Tongue (tissue), 2 donors: ENCODE data around the gene ERF. TPM values are rescaled to one million over a fixed set of nuclear protein-coding genes. Genes with fewer than 3 reads are reported as not detected.

ENCODE experiments used
- DNase-seq: peaks from one replicate; pipeline ENCODE4 v3.0.0-alpha.2; 2015
- total RNA-seq: library from RNA; depleted of rRNA; stranded (reverse); fragments of >200 nt; gene quantifications from one replicate; pipeline ENCODE4 v1.2.3, GENCODE V29; 2014

Gene ERF
- total RNA-seq, 1 donor from 2014 or later, result 31.1 TPM

DNA sequence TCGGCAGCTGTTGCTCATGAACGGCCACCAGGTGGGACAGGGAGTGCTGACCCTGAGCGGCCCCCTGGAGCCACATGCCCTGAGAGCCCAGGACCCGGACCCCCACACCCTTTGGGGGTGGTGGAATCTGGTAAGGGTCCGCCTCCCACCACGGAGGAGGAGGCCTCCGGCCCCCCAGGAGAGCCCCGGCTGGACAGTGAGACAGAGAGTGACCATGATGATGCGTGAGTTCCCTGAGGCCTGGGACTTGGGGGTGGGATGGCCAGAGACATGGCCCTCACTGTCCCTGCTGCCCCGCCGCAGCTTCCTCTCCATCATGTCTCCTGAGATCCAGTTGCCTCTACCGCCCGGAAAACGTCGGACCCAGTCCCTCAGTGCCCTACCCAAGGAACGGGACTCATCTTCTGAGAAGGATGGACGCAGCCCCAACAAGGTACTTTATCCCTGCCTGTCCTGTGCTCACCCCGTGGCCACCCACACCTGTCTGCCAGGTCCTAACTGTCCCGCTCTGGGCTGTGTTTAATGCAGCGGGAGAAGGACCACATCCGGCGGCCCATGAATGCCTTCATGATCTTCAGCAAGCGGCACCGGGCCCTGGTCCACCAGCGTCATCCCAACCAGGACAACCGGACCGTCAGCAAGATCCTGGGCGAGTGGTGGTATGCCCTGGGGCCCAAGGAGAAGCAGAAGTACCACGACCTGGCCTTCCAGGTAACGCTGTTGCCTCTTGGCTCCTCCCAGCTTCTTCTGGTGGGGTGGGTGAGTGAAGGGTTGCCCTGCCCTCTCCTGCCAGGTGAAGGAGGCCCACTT is 32.3 kb upstream of the ERF start:
- no peak for DNase-seq

DNA sequence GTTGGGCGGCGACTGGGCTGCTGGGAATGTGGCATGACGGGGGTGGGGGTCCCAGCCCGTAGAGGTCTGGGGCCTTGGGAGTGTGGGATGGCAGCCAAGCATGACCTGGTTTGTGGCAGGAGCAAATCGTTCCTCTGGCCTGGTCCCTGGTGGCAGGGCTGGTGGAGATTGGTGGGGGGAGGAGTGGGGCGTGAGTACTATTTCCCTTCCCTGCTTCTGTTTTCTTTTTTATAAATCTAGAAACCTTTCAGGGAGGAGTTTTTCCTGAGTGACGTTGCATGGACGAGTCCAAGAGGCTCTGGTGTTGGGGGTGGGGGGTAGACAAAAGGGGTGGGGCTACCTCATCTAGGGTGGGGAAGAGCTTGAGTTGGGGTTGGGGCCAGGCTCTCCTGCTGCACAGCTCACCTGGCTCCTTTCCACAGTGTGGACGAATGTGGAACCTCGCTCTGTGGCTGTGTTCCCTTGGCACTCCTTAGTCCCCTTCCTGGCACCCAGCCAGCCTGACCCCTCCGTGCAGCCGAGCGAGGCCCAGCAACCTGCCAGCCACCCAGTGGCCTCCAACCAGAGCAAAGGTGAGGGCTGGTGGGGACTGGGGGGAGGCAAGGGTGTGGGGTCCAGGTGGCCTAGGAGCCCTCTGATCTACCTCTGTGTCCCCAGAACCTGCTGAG is 31.6 kb upstream of the ERF start:
- DNase-seq, result peak; percentile 73

DNA sequence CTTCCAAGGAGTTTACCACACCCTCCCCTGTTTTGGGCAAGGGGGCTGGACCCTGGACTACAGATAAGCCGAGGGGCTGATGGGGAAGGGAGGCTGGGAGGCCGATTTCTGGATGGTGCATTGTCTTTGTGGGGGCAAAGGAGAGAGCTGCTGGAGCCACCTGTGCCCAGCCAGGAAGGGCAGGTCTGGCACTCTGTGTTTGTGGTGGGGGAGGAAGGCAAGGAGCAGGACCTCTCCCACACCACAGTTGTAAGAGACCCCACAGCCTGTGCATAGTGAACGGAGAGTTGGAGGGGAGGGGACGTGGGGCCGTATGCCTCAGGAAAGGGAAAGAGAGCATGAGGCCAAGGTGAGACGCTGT is 31.0 kb upstream of the ERF start:
- no peak for DNase-seq

GRCh38 chr19:42285541-42285941 is 30.6 kb upstream of the ERF start:
- no peak for DNase-seq

- peak; percentile 38 for DNase-seq
Observed at GRCh38 chr19:42284591-42285341, 29.8 kb upstream of the ERF start.

GRCh38 chr19:42284066-42284501 is 29.2 kb upstream of the ERF start:
- peak; percentile 91 for DNase-seq

DNA sequence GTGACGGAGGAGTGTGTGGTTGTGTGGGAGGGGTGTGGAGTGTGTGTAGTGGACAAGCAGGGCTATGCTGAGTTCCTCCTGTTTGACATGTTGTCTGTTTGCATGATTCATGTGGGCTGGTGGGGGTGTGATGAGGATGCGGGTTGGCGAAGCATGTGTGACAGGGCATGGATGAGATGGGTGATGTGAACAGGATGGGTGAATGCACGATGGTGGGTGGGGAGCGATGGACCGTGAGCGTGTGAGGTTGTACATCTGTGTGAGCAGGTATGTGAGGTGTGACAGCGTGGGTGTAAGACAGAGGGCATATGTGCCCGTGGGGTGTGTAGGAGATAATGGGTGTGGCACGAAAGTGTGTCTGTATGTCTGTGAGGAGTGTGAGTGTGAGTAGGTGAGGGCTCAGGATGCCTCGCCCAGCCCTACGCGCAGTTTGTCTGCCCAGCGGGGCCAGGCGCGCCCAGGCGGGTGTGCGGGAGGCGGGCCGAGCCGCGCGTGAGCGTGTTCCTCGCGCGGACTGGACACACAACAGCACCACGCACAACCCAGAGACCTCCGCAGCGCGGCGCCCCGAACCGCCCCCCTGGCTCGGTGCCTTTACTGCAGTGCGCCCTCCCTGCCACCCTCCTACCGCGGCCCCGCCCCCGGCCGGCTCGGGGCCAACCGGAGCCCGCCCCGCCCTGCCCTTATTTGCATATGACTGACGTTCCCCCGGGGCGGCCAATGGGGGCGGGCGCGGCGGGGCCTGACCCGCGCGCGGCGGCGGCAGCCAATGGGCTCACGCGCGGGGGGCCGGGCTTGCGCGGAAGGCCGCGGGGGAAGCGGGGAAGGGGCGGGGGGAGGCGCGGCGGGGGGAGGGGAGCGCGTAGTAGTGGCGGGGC is 28.5 kb upstream of the ERF start:
- peak; percentile 98 for DNase-seq

DNA sequence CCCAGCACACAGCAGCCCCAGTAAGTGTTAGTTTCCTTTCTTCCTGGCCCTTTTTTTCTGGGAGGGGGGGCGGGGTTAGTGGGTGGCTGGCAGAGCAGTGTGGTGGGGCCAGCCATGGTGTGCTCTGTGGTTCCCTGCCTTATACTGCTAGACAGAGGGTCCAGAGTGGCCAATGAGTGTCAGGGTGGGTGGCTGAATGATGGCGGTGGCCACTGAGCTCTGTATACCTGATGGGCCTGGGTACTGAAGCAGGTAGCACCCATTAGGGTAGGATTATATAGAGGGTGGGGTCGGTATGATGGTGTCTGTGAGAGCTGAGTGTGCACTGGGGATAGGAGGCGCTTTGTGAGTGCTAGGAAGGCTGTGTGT is 27.9 kb upstream of the ERF start:
- no peak for DNase-seq

- DNase-seq, result peak; percentile 53
Observed at GRCh38 chr19:42281827-42282762, 27.2 kb upstream of the ERF start.

DNA sequence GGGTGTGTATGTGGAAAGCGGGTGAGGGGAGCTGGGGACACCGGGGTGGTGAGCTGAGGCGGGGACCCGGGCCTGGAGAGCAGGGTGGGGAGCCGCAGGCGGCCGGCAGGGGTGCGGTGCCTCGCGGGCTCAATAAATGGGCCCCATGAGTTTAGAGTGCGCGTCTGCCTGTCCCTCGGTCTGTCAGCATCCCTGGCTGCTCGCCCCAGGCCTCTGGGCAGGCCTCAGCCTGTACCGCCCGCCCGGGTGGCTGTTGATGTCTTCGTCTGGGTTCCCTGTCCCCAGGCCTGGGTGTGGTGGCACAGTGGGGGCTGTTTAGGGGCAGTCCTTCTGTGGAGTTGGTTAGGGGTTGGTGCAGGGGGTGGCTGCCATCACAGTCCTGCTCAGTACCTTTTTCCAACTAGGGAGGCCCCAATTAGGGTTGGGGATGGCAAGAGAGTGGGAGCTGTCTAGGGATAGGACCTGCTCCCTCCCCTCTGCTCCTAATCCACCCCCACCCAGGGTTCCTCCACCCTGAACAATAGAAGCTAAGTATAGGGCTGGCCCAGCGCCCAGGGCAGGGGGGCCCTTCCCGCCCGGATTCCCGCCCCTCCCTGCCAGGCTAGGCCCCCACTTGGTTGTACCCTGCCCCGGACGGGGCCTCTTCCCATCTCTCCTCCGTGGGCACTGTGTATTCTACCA is 26.4 kb upstream of the ERF start:
- peak; percentile 87 for DNase-seq

- DNase-seq, result no peak
Observed at GRCh38 chr19:42280815-42281145, 25.9 kb upstream of the ERF start.

- peak; percentile 97 for DNase-seq
Observed at GRCh38 chr19:42279902-42280814, 25.2 kb upstream of the ERF start.

GRCh38 chr19:42279155-42279901 is 24.4 kb upstream of the ERF start:
- no peak for DNase-seq

DNA sequence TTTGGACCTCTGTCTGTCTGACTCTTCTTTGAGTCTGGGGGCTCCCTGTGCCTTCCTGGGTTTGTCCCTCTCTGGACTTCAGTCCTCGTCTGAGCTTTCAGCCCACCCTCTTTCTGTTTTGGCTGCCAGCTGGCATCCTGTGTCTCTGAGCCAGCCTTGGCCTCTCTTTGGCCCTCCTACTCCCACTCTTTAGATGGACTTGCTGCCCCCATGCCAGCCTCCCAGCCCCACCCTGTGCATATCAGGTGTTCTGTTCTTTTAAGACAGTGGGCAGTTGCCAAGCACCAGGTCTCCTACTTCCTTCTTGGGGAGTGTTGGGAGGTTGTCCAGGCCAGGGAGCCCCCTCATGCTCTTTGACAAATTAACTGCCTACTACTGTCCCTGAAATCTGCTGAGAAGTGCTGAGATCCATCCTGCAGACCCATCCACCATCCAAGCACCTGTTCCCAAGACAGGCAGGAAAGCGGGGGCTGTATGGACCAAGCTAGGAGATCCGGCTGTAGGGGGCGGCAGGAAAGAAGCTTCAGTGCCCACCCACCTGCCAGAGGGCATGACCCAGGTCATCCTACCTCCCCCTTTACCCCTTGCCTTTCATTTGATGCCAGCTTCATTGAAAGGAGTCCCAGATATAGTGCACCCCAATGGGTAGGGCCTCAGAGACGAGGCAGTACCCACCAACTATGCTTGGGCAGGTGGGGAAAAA is 23.7 kb upstream of the ERF start:
- DNase-seq, result peak; percentile 78

DNA sequence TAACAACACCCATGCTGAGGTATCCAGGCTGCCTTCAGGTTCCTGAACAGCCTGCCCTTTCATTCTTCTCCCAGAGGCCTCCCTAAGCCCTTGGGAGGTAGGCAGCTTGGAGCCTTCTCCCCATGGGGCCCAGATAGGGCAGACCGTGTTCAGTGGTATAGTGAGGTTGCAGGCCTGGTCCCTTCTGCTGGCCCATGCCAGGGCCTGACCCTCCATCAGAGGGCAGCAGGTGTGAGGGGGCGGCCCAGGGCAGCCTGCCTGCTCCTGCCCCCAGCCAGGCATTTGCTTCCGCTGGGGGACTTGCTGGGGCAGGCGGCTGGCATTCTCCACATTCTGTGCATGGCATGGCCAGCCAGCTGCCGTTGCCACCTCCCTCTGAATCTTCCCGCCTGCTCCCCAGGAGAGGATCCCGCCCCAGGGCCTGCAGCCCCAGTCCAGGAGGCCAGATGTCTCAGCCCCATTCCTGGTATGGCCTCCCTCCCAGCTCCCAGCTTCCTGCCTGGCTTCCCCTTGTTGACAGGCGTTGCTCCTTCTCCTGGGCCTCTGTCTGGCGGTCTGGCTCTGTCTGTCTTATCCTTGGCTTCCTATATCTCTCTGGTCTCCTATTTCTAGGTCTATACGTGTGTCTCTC is 23.0 kb upstream of the ERF start:
- DNase-seq, result peak; percentile 90

GRCh38 chr19:42276821-42277220 is 21.9 kb upstream of the ERF start:
- no peak for DNase-seq

DNA sequence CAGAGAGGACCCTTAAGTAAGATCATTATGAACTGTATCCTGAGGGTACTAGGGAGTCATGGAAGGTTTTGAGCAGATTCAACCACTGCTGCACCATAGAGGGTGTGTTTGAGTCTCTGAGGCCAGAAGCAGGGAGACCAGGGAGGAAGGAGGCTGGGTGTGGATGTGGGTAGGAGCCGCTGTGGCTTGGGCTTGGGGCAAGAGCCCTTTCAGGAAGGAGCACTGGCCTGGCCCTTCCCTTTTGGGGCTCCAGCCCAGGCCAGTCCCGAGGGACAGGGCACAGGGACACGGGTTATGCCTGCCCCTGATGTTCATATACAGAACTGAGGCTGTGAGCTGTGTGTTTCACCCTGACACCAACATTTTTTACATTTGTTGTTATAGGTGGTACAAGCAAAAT is 21.4 kb upstream of the ERF start:
- no peak for DNase-seq

DNA sequence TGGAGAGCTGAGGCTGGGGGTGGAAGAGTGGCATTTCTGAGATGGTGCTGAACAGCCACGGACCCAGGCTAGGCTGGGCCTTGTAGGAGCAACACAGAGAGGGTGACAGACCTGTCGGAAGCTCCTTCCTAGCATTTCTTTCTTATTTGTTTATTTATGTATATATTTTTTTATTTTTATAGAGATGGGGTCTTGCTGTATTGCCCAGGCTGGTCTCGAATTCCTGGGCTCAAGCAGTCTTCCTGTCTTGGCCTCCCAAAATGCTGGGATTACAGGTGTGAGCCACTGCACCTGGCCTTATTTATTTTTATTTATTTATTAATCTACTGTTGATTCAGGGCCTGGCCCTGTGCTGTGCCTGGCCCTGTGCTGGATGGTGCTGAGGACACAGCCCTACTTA is 20.6 kb upstream of the ERF start:
- no peak for DNase-seq
